ENCODE results near the gene CABP4.
"Not testable (repeated sequence)": the region's sequence is repeated elsewhere in the genome, so short reads cannot be mapped to it uniquely, and the experiment has no call there.

Gene CABP4

DNA sequence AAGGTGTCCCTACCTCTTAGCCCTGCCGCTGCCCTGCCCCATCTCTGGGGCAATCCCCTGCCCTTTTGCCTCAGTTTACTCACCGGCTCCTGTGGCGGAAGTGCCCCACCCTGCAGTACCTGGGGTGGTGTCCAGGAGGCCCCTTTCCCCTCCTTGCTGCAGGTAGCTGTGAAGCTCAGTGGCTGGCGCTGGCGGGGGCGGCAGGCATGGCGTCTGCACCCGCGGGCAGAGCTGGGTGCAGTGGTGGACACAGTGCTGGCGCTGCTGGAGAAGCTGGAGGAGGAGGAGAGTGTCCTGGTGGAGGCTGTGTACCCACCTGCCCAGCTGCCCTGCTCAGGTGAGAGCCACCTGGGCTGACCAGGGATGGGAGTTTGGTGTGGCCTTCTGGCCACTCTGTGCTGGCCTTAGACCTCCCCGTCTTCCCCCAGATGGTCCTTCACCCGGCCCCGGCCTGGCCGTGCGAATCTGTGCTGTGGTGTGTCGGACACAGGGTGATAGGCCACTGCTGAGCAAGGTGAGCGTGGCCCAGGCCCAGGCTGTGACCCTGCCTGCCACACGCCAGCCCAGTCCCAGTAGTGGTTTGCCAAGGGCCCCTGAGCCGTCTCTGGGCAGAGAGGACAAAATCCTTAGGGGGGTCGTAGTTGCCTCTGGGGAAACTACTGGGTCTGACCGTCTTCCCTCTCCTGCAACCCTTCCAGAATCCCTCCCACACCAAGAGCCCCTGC is 35.7 kb upstream of the CABP4 start:
- DNase-seq (ENCODE audit: low spot score): no peak

GRCh38 chr11:67420147-67420645 is 35.0 kb upstream of the CABP4 start:
- DNase-seq (ENCODE audit: low spot score): peak; percentile 80

DNA sequence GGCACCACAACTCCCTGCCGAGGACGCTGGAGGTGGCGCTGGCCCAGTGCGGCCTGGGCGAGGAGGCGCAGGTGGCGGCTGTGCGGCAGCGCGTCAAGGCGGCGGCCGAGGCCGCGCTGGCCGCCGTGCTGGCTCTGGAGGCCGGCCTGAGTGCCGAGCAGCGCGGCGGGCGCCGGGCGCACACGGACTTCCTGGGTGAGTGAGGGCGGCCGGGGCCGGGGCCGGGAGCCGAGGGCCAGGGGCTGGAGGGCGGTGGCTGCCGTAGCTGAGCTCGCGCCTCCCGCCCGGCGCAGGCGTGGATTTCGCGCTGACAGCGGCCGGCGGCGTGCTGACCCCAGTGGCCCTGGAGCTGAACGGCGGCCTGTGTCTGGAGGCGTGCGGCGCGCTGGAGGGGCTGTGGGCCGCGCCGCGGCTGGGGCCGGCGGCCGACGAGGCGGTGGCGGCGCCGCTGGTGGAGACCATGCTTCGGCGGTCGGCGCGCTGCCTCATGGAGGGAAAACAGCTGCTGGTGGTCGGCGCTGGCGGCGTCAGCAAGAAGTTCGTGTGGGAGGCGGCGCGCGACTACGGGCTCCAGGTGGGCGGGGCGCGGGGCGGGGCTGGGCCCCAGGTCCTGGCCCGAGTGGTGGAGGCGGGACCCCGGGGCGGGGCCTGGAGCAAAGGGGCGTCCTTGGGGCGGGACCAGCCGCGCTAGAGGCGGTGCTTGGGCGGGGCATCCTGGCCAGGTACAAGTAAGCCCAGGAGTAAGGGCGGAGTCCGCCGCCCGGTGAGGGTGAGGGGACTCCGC is 34.3 kb upstream of the CABP4 start:
- peak; percentile 100 for DNase-seq (ENCODE audit: low spot score)

GRCh38 chr11:67421430-67422031 is 33.6 kb upstream of the CABP4 start:
- no peak for DNase-seq (ENCODE audit: low spot score)

DNA sequence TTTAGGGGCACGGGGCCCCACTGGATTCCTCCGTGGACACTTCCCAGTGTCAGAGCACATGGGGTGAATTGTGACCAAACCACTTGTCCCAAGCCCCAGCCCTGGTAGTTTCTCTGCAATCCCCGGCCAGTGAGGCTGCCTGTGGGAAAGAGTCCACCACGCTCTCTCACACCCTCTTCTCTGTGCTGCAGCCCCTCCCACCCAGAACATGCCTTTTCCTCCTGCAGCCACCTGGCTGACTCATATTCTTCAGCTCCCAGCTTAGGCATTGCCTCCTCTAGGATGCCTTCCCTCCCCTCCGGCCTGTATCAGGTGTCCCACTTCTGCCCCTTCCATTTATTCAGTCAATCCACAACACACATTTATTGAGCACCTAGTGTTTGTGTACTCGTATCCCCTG is 32.3 kb upstream of the CABP4 start:
- no peak for DNase-seq (ENCODE audit: low spot score)

DNA sequence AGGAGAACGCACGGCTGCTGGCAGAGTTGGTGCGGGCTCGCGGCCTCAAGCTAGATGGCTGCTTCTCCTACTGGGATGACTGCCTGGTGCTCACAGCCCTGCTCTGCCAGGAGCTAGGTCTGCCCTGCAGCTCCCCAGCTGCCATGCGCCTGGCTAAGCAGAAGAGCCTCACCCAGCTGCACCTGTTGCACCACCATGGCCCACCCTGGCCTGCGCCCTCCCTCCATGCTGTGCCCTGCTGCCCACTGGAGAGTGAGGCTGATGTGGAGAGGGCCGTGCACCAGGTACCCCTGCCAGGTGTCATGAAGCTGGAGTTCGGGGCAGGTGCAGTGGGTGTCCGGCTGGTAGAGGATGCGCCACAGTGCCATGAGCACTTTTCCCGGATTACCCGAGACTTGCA is 31.7 kb upstream of the CABP4 start:
- no peak for DNase-seq (ENCODE audit: low spot score)

DNA sequence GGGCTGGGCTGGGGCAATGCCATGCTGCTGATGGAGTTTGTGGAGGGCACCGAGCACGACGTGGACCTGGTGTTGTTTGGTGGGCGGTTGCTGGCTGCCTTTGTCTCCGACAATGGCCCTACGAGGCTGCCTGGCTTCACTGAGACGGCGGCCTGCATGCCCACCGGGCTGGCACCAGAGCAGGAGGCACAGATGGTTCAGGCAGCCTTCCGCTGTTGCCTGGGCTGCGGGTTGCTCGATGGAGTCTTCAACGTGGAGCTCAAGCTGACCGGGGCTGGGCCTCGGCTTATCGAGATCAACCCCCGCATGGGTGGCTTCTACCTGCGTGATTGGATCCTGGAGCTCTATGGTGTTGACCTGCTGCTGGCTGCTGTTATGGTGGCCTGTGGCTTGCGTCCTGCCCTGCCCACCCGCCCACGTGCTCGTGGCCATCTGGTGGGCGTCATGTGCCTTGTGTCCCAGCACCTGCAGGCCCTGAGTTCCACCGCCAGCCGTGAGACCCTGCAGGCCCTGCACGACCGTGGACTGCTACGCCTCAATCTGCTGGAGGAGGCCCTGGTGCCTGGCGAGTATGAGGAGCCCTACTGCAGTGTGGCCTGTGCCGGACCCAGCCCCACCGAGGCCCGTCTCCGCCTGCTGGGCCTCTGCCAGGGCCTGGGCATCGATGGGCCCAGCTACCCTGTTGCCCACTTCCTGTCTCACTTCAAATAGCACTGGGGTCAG is 31.1 kb upstream of the CABP4 start:
- no peak for DNase-seq (ENCODE audit: low spot score)

- not testable (repeated sequence) for DNase-seq (ENCODE audit: low spot score)
Observed at GRCh38 chr11:67427364-67427859, 27.7 kb upstream of the CABP4 start.

- DNase-seq (ENCODE audit: low spot score): peak; percentile 100
Observed at GRCh38 chr11:67428052-67429001, 26.8 kb upstream of the CABP4 start, which contains the start of gene RPS6KB2. RPS6KB2 (plus strand) TSS chr11:67428494; CDS start chr11:67428546, 52 bp downstream.

DNA sequence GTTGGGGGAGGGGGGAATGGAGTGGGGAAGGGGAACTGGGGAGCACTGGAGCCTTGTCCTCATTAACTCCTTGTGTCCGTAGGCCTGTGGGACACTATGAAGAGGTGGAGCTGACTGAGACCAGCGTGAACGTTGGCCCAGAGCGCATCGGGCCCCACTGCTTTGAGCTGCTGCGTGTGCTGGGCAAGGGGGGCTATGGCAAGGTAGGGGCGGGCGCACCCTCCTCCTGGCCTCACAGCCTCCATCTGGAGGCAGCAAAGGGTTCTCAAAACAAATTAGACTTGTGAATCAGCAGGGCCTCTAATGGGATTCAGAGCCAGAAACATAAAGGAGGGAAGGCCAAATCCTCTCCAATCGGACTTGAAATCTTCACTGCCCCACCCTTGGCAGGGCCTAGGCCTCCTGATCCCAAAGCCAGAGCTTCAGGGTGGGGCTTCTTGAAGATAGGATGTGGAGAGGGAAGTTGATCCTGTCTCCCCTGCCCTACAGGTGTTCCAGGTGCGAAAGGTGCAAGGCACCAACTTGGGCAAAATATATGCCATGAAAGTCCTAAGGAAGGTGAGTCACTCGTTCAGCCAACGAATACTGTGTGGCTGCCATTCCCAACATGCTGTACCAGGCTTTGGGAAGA is 26.0 kb upstream of the CABP4 start:
- DNase-seq (ENCODE audit: low spot score): no peak

- DNase-seq (ENCODE audit: low spot score): no peak
Observed at GRCh38 chr11:67429722-67430121, 25.4 kb upstream of the CABP4 start.

- no peak for DNase-seq (ENCODE audit: low spot score)
Observed at GRCh38 chr11:67431346-67432249, 23.6 kb upstream of the CABP4 start.

GRCh38 chr11:67432655-67433349 is 22.4 kb upstream of the CABP4 start:
- DNase-seq (ENCODE audit: low spot score): no peak

- no peak for DNase-seq (ENCODE audit: low spot score)
Observed at GRCh38 chr11:67433536-67434394, 21.4 kb upstream of the CABP4 start.

GRCh38 chr11:67434395-67434881 is 20.7 kb upstream of the CABP4 start:
- DNase-seq (ENCODE audit: low spot score): no peak

GRCh38 chr11:67435031-67435726 is 20.0 kb upstream of the CABP4 start:
- DNase-seq (ENCODE audit: low spot score): no peak
